Measurements from ENCODE around the gene SNN.

- no peak for TF ChIP-seq EP300 (IDR thresholded peaks at IDR 0.05)
- TF ChIP-seq CTCF (IDR thresholded peaks at IDR 0.05), result no peak
Measured at GRCh38 chr16:11655655-11656054, 12.6 kb upstream of the SNN start.

Measured in ovary (tissue), 3 donors.